Astrocyte (in vitro differentiated cells and primary cell): ENCODE results near the gene LRRTM4. TPM values are rescaled to one million over a fixed set of nuclear protein-coding genes. Genes with fewer than 3 reads are reported as not detected.

ENCODE experiments used
- DNase-seq: peaks from one replicate; pipeline ENCODE4 v3.0.0-alpha.2; 2010; ENCODE audit warnings: low read depth
- FAIRE-seq: peaks from 2 replicates; lab custom pipeline; 2011; peaks lifted over from hg19 to GRCh38; lab: Jason Lieb, UNC
- H2AFZ ChIP-seq: 2 replicates; pipeline ENCODE4 v1.6.0; 2012; ENCODE audit warnings: low read depth, low read length, inconsistent platforms
- H3K27ac ChIP-seq: 2 replicates; pipeline ENCODE4 v1.5.1; 2011; ENCODE audit warnings: low read depth, low read length, inconsistent platforms
- H3K27me3 ChIP-seq: 2 replicates; pipeline ENCODE4 v1.6.0; 2011; ENCODE audit warnings: low read length, inconsistent platforms; ENCODE audit not compliant: insufficient read depth
- H3K36me3 ChIP-seq: 2 replicates; pipeline ENCODE4 v1.5.1; 2011; ENCODE audit warnings: low read length, inconsistent platforms; ENCODE audit not compliant: insufficient read depth
- H3K4me1 ChIP-seq: 2 replicates; pipeline ENCODE4 v1.5.1; 2011; ENCODE audit warnings: low read length, inconsistent platforms; ENCODE audit not compliant: insufficient read depth
- H3K4me2 ChIP-seq: 2 replicates; pipeline ENCODE4 v1.6.0; 2012; ENCODE audit warnings: low read length, inconsistent platforms
- H3K4me3 ChIP-seq: 2 replicates; pipeline ENCODE4 v1.5.1; 2011; ENCODE audit warnings: low read depth, mild to moderate bottlenecking, low read length, inconsistent platforms; ENCODE audit not compliant: insufficient read depth
- H3K79me2 ChIP-seq: 2 replicates; pipeline ENCODE4 v1.6.0; 2012; ENCODE audit warnings: mild to moderate bottlenecking, low read length, inconsistent platforms; ENCODE audit not compliant: insufficient read depth
- H3K9ac ChIP-seq: 2 replicates; pipeline ENCODE4 v1.6.0; 2012; ENCODE audit warnings: mild to moderate bottlenecking, low read length, inconsistent platforms
- H3K9me3 ChIP-seq: 2 replicates; pipeline ENCODE4 v1.5.1; 2012; ENCODE audit warnings: low read depth, mild to moderate bottlenecking, low read length, inconsistent platforms; ENCODE audit not compliant: insufficient read depth
- H4K20me1 ChIP-seq: 2 replicates; pipeline ENCODE4 v1.6.0; 2012; ENCODE audit warnings: low read length, inconsistent platforms; ENCODE audit not compliant: insufficient read depth
- H3K27ac Mint-ChIP-seq: one replicate; pipeline ENCODE4 v1.8.0; 2021; ENCODE audit warnings: mild to moderate bottlenecking, mixed read lengths; ENCODE audit not compliant: unreplicated experiment
- H3K27me3 Mint-ChIP-seq: one replicate; pipeline ENCODE4 v1.8.0; 2021; ENCODE audit warnings: low read depth, mixed read lengths; ENCODE audit not compliant: unreplicated experiment
- H3K36me3 Mint-ChIP-seq: one replicate; pipeline ENCODE4 v1.8.0; 2021; ENCODE audit warnings: low read depth, mixed read lengths; ENCODE audit not compliant: unreplicated experiment
- H3K4me1 Mint-ChIP-seq: one replicate; pipeline ENCODE4 v1.8.0; 2021; ENCODE audit warnings: low read depth, mixed read lengths; ENCODE audit not compliant: unreplicated experiment
- H3K4me3 Mint-ChIP-seq: one replicate; pipeline ENCODE4 v1.8.0; 2021; ENCODE audit warnings: mild to moderate bottlenecking, moderate library complexity, mixed read lengths; ENCODE audit not compliant: unreplicated experiment
- H3K9me3 Mint-ChIP-seq: one replicate; pipeline ENCODE4 v1.8.0; 2021; ENCODE audit warnings: mild to moderate bottlenecking, mixed read lengths; ENCODE audit not compliant: unreplicated experiment
- CTCF ChIP-seq: IDR thresholded peaks from 2 replicates; pipeline ENCODE4 v1.5.1; 2011; ENCODE audit warnings: low read depth, mild to moderate bottlenecking, inconsistent platforms, low read length, moderate library complexity; ENCODE audit not compliant: insufficient read depth
- EZH2 ChIP-seq: IDR thresholded peaks from 2 replicates; pipeline ENCODE4 v1.6.1; 2012; ENCODE audit warnings: mild to moderate bottlenecking, low read length, inconsistent platforms; ENCODE audit not compliant: insufficient read depth
- total RNA-seq: library from RNA; stranded (reverse); gene quantifications from 2 replicates; pipeline ENCODE4 v1.2.1, GENCODE V29; 2021

The LRRTM4 gene
- total RNA-seq, 1 donor from 2014 or later = 0.59 TPM

GRCh38 chr2:76745605-76746004 lies 776.6 kb downstream of the LRRTM4 start:
- DNase-seq (no peak), FAIRE-seq (no peak)
- H3K4me1 Mint-ChIP-seq = no peaks in the 10 kb centered on the region
- no peaks in the 10 kb centered on the region for H3K36me3 Mint-ChIP-seq
- Histone ChIP-seq H3K27ac (no peak overlapping the region), H3K9me3 (no peaks in the 10 kb centered on the region), H3K79me2 (no peaks in the 10 kb centered on the region), H2AFZ (no peak overlapping the region), H3K36me3 (no peaks in the 10 kb centered on the region), H3K4me3 (no peak overlapping the region), H3K9ac (no peak overlapping the region), H3K4me1 (no peaks in the 10 kb centered on the region), H4K20me1 (no peaks in the 10 kb centered on the region), H3K27me3 (no peaks in the 10 kb centered on the region), H3K4me2 (no peak overlapping the region)
- no peak for TF ChIP-seq CTCF
- no peak for TF ChIP-seq EZH2
- no peaks in the 10 kb centered on the region for H3K9me3 Mint-ChIP-seq
- no peak overlapping the region for H3K27ac Mint-ChIP-seq
- H3K27me3 Mint-ChIP-seq = no peaks in the 10 kb centered on the region
- H3K4me3 Mint-ChIP-seq = no peak overlapping the region

DNA sequence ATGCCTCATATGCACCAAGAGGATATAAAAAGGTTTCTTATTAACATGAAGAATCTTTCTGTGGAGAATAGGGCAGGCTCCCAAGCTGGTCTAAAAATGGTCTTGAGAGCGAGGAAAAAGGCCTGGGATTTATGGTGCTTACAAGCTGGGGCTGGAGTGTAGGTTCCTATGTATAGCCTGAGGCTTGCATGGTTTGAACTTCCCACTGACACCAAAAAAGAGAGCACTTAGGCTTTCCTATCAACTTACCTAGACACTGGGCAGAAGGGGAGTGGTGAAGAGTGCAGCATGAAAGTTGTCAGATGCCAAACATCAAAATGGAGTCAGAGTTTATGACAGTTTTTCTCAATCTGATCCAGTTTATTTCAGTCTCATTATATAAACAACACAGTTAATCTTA lies 784.6 kb downstream of the LRRTM4 start:
- Histone ChIP-seq H3K4me2 (no peak overlapping the region), H3K27me3 (no peaks in the 10 kb centered on the region), H3K4me1 (no peaks in the 10 kb centered on the region), H3K36me3 (no peaks in the 10 kb centered on the region), H4K20me1 (no peaks in the 10 kb centered on the region), H3K79me2 (no peaks in the 10 kb centered on the region), H3K9me3 (no peaks in the 10 kb centered on the region), H3K27ac (no peak overlapping the region), H3K4me3 (no peak overlapping the region), H3K9ac (no peak overlapping the region), H2AFZ (no peak overlapping the region)
- FAIRE-seq (no peak), DNase-seq (no peak)
- Mint-ChIP-seq H3K9me3 (no peaks in the 10 kb centered on the region), H3K27ac (no peak overlapping the region), H3K4me3 (no peak overlapping the region), H3K36me3 (no peaks in the 10 kb centered on the region), H3K27me3 (no peaks in the 10 kb centered on the region), H3K4me1 (no peaks in the 10 kb centered on the region)
- no peak for TF ChIP-seq CTCF
- TF ChIP-seq EZH2 = no peak

- no peak overlapping the region for H3K27ac ChIP-seq
- no peak overlapping the region for H3K9ac ChIP-seq
- H3K27ac Mint-ChIP-seq = no peak overlapping the region
- DNase-seq (no peak), FAIRE-seq (no peak)
- H3K9me3 ChIP-seq = no peaks in the 10 kb centered on the region
- TF ChIP-seq CTCF (no peak), EZH2 (no peak)
- no peak overlapping the region for H2AFZ ChIP-seq
- H3K36me3 ChIP-seq = no peaks in the 10 kb centered on the region
- H3K36me3 Mint-ChIP-seq = no peaks in the 10 kb centered on the region
- no peak overlapping the region for H3K4me3 ChIP-seq
- peaks cover 2% of the 10 kb centered on the region for H3K27me3 Mint-ChIP-seq
- H3K9me3 Mint-ChIP-seq = no peaks in the 10 kb centered on the region
- H3K4me2 ChIP-seq = no peak overlapping the region
- H4K20me1 ChIP-seq = no peaks in the 10 kb centered on the region
- no peak overlapping the region for H3K4me3 Mint-ChIP-seq
- no peaks in the 10 kb centered on the region for H3K4me1 ChIP-seq
- no peaks in the 10 kb centered on the region for H3K79me2 ChIP-seq
- H3K4me1 Mint-ChIP-seq = no peaks in the 10 kb centered on the region
- no peaks in the 10 kb centered on the region for H3K27me3 ChIP-seq
Observed at GRCh38 chr2:76733736-76734135, 788.4 kb downstream of the LRRTM4 start.
